Ascending aorta (tissue), 2 donors: ENCODE data around the gene KLK7. TPM values are rescaled to one million over a fixed set of nuclear protein-coding genes. Genes with fewer than 3 reads are reported as not detected.

Source experiments
- DNase-seq, 2 donors: peaks; one replicate each; pipeline ENCODE4 v3.0.0-alpha.2; 2019; ENCODE audit warnings: low spot score in 2 of 2
- H3K27ac ChIP-seq, 2 donors: fragments of 200-600 bp; sonication (generic); one replicate each; pipeline ENCODE4 v1.5.1; 2016 to 2017; ENCODE audit warnings: mild to moderate bottlenecking in 1 of 2
- H3K27me3 ChIP-seq: fragments of 200-600 bp; sonication (generic); one replicate; pipeline ENCODE4 v1.5.1; 2017
- H3K36me3 ChIP-seq, 2 donors: fragments of 200-600 bp; sonication (generic); one replicate each; pipeline ENCODE4 v1.5.1; 2016
- H3K4me1 ChIP-seq, 2 donors: fragments of 200-600 bp; sonication (generic); one replicate each; pipeline ENCODE4 v1.5.1; 2016 to 2017; ENCODE audit warnings: mild to moderate bottlenecking in 1 of 2
- H3K4me3 ChIP-seq, 2 donors: fragments of 200-600 bp; sonication (generic); one replicate each; pipeline ENCODE4 v1.5.1; 2016 to 2017; ENCODE audit warnings: mild to moderate bottlenecking in 1 of 2
- H3K9me3 ChIP-seq, 2 donors: fragments of 200-600 bp; sonication (generic); one replicate each; pipeline ENCODE4 v1.5.1; 2016
- CTCF ChIP-seq, 3 experiments: fragments of 200-600 bp in 2 of 3; fragments of 450-650 bp in 1 of 3; sonication (generic) in 2 of 3; IDR thresholded peaks; one replicate each; pipeline ENCODE4 v1.5.1; 2016 to 2019; ENCODE audit warnings: antibody characterized with exemption in 3 of 3, mild to moderate bottlenecking in 1 of 3, moderate library complexity in 1 of 3
- intact Hi-C: fragments of 100-400 bp; cut with DNase I; formaldehyde crosslinking; loops from one replicate; pipeline ENCODE4 v1.15.1; 2023
- total RNA-seq: library from RNA; depleted of rRNA; stranded (reverse); fragments of >200 nt; gene quantifications from one replicate; pipeline ENCODE4 v1.1.0, GENCODE V29; 2016

KLK7 gene
- total RNA-seq, 1 donor from 2014 or later: not detected

- Histone ChIP-seq H3K4me3 (no peak overlapping the region), H3K4me1 (no peaks in the 10 kb centered on the region), H3K36me3 (no peaks in the 10 kb centered on the region), H3K9me3 (no peaks in the 10 kb centered on the region), H3K27me3 (no peaks in the 10 kb centered on the region), H3K27ac (no peak overlapping the region)
- TF ChIP-seq CTCF (IDR thresholded peaks at IDR 0.05): no peak
- DNase-seq: no peak
- intact Hi-C loops: no loop called here
Measured at GRCh38 chr19:50944795-50945194, 38.9 kb downstream of the KLK7 start.

GRCh38 chr19:50943074-50943828 lies 40.5 kb downstream of the KLK7 start:
- Histone ChIP-seq H3K4me3 (no peak overlapping the region), H3K36me3 (no peaks in the 10 kb centered on the region), H3K27ac (no peak overlapping the region), H3K9me3 (no peaks in the 10 kb centered on the region), H3K4me1 (no peaks in the 10 kb centered on the region), H3K27me3 (no peaks in the 10 kb centered on the region)
- intact Hi-C loops: no loop called here
- no peak for DNase-seq
- no peak for TF ChIP-seq CTCF (IDR thresholded peaks at IDR 0.05)

GRCh38 chr19:50939596-50939995 lies 44.1 kb downstream of the KLK7 start:
- no peak overlapping the region for H3K4me3 ChIP-seq
- no peak for TF ChIP-seq CTCF (IDR thresholded peaks at IDR 0.05)
- no peaks in the 10 kb centered on the region for H3K36me3 ChIP-seq
- intact Hi-C loops: no loop called here
- no peak overlapping the region for H3K27ac ChIP-seq
- no peaks in the 10 kb centered on the region for H3K27me3 ChIP-seq
- no peaks in the 10 kb centered on the region for H3K9me3 ChIP-seq
- H3K4me1 ChIP-seq: no peaks in the 10 kb centered on the region
- DNase-seq: no peak

- H3K9me3 ChIP-seq: no peaks in the 10 kb centered on the region
- intact Hi-C loops: no loop called here
- no peaks in the 10 kb centered on the region for H3K27me3 ChIP-seq
- no peak for TF ChIP-seq CTCF (IDR thresholded peaks at IDR 0.05)
- H3K4me3 ChIP-seq: no peak overlapping the region
- H3K4me1 ChIP-seq: no peaks in the 10 kb centered on the region
- no peak for DNase-seq
- no peak overlapping the region for H3K27ac ChIP-seq
- H3K36me3 ChIP-seq: no peaks in the 10 kb centered on the region
Measured at GRCh38 chr19:50933640-50934039, 50.1 kb downstream of the KLK7 start.

GRCh38 chr19:50932690-50933083 lies 51.0 kb downstream of the KLK7 start:
- no peaks in the 10 kb centered on the region for H3K36me3 ChIP-seq
- H3K4me1 ChIP-seq: no peaks in the 10 kb centered on the region
- intact Hi-C loops: no loop called here
- no peak overlapping the region for H3K27ac ChIP-seq
- H3K4me3 ChIP-seq: no peak overlapping the region
- no peak for TF ChIP-seq CTCF (IDR thresholded peaks at IDR 0.05)
- H3K9me3 ChIP-seq: no peaks in the 10 kb centered on the region
- no peaks in the 10 kb centered on the region for H3K27me3 ChIP-seq
- no peak for DNase-seq
